Measurements from ENCODE around the gene TCF12.
A peak's percentile ranks its signal among the peaks of the same experiment; 100 is the strongest.
"Not testable (repeated sequence)": the region's sequence is repeated elsewhere in the genome, so short reads cannot be mapped to it uniquely, and the experiment has no call there.

TCF12 gene

GRCh38 chr15:57005244-57005643 lies 86.8 kb downstream of the TCF12 start:
- H3K4me3 ChIP-seq (ENCODE audit: low read depth, low read length) = no peak overlapping the region
- TF ChIP-seq CTCF (IDR thresholded peaks at IDR 0.05; ENCODE audit: low read depth, low read length, missing control alignments) = no peak
- in situ Hi-C loops (cut with HindIII; ENCODE audit: low sequenced_read_pairs) = no loop called here
- no peak for DNase-seq (ENCODE audit: low read depth)

- H3K4me3 ChIP-seq (ENCODE audit: low read depth, low read length); DNase-seq (ENCODE audit: low read depth); in situ Hi-C loops (cut with HindIII; ENCODE audit: low sequenced_read_pairs): not testable (repeated sequence)
Measured at GRCh38 chr15:57007797-57008196, 89.4 kb downstream of the TCF12 start.

GRCh38 chr15:57010724-57011123 lies 92.3 kb downstream of the TCF12 start:
- in situ Hi-C loops (cut with HindIII; ENCODE audit: low sequenced_read_pairs) = no loop called here
- TF ChIP-seq CTCF (IDR thresholded peaks at IDR 0.05; ENCODE audit: low read depth, low read length, missing control alignments) = no peak
- DNase-seq (ENCODE audit: low read depth) = no peak
- H3K4me3 ChIP-seq (ENCODE audit: low read depth, low read length) = no peak overlapping the region

- H3K4me3 ChIP-seq (ENCODE audit: low read depth, low read length) = no peak overlapping the region
- in situ Hi-C loops (cut with HindIII; ENCODE audit: low sequenced_read_pairs) = no loop called here
- DNase-seq (ENCODE audit: low read depth) = no peak
- no peak for TF ChIP-seq CTCF (IDR thresholded peaks at IDR 0.05; ENCODE audit: low read depth, low read length, missing control alignments)
Measured at GRCh38 chr15:57012556-57012955, 94.1 kb downstream of the TCF12 start.

GRCh38 chr15:57014896-57015295 lies 96.5 kb downstream of the TCF12 start:
- H3K4me3 ChIP-seq (ENCODE audit: low read depth, low read length); DNase-seq (ENCODE audit: low read depth); in situ Hi-C loops (cut with HindIII; ENCODE audit: low sequenced_read_pairs): not testable (repeated sequence)

GRCh38 chr15:57015360-57015759 lies 96.9 kb downstream of the TCF12 start:
- no peak for TF ChIP-seq CTCF (IDR thresholded peaks at IDR 0.05; ENCODE audit: low read depth, low read length, missing control alignments)
- DNase-seq (ENCODE audit: low read depth) = no peak
- no peak overlapping the region for H3K4me3 ChIP-seq (ENCODE audit: low read depth, low read length)
- in situ Hi-C loops (cut with HindIII; ENCODE audit: low sequenced_read_pairs) = no loop called here

GRCh38 chr15:57015897-57016296 lies 97.5 kb downstream of the TCF12 start:
- in situ Hi-C loops (cut with HindIII; ENCODE audit: low sequenced_read_pairs) = no loop called here
- no peak for TF ChIP-seq CTCF (IDR thresholded peaks at IDR 0.05; ENCODE audit: low read depth, low read length, missing control alignments)

GRCh38 chr15:57017024-57017423 lies 98.6 kb downstream of the TCF12 start:
- TF ChIP-seq CTCF (IDR thresholded peaks at IDR 0.05; ENCODE audit: low read depth, low read length, missing control alignments) = peak; percentile 10

More at GRCh38 chr15:57015897-57016296, 97.5 kb downstream of the TCF12 start:
- no peak for DNase-seq (ENCODE audit: low read depth)
- H3K4me3 ChIP-seq (ENCODE audit: low read depth, low read length) = no peak overlapping the region

More at GRCh38 chr15:57017024-57017423, 98.6 kb downstream of the TCF12 start:
- no peak for DNase-seq (ENCODE audit: low read depth)
- in situ Hi-C loops (cut with HindIII; ENCODE audit: low sequenced_read_pairs) = no loop called here
- no peak overlapping the region for H3K4me3 ChIP-seq (ENCODE audit: low read depth, low read length)

Data from astrocyte of the cerebellum (primary cell).